Prostate gland (tissue), 2 donors: ENCODE results near the gene CA12.

Experiments used
- POLR2A ChIP-seq: fragments of 450-650 bp; IDR thresholded peaks from one replicate; pipeline ENCODE4 v1.6.1; 2016; ENCODE audit warnings: antibody characterized with exemption, mild to moderate bottlenecking
- TF ChIP-seq, protein P1 (sequence below), 4 experiments: fragments of 200-600 bp in 2 of 4; fragments of 450-650 bp in 2 of 4; sonication (generic) in 2 of 4; IDR thresholded peaks; 1 replicate in 3 of 4; 2 replicates in 1 of 4; pipeline ENCODE4 v1.5.1; 2016 to 2019; ENCODE audit warnings: antibody characterized with exemption in 4 of 4, mild to moderate bottlenecking in 2 of 4, moderate library complexity in 2 of 4

DNA sequence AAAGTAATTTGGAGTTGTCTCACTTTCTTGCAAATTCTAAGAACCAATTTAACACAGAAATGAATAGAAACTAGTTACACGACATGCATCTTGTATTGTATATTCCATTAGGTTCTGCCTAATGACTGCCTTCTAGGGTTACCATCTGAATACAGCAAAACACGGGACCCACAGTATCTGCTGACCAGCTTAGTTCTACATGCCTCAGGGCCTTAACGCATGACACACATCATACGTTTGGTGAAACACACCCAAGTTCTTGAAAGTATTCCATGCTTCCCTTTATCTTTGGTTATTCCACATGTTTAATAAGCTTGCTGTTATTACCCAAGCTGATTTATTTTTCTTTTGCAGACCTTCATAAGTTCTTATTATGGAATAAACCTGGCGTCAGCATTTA, 76.4 kb downstream of the CA12 start:
- no peak for TF ChIP-seq POLR2A
- TF ChIP-seq, protein P1, sequence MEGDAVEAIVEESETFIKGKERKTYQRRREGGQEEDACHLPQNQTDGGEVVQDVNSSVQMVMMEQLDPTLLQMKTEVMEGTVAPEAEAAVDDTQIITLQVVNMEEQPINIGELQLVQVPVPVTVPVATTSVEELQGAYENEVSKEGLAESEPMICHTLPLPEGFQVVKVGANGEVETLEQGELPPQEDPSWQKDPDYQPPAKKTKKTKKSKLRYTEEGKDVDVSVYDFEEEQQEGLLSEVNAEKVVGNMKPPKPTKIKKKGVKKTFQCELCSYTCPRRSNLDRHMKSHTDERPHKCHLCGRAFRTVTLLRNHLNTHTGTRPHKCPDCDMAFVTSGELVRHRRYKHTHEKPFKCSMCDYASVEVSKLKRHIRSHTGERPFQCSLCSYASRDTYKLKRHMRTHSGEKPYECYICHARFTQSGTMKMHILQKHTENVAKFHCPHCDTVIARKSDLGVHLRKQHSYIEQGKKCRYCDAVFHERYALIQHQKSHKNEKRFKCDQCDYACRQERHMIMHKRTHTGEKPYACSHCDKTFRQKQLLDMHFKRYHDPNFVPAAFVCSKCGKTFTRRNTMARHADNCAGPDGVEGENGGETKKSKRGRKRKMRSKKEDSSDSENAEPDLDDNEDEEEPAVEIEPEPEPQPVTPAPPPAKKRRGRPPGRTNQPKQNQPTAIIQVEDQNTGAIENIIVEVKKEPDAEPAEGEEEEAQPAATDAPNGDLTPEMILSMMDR (IDR thresholded peaks at IDR 0.05) = no peak
